SJCRH30 (cell line): ENCODE measurements around the gene RBM4. TPM values are rescaled to one million over a fixed set of nuclear protein-coding genes. Genes with fewer than 3 reads are reported as not detected.
"Not testable (repeated sequence)": the region's sequence is repeated elsewhere in the genome, so short reads cannot be mapped to it uniquely, and the experiment has no call there.

Experiments used
- DNase-seq, 2 experiments: peaks; one replicate each; pipeline ENCODE4 v3.0.0-alpha.2; 2015 to 2020
- H3K27ac ChIP-seq: fragments of 250-450 bp; sonication (Bioruptor Pico); 2 replicates; pipeline ENCODE4 v1.5.1; 2020; ENCODE audit warnings: mild to moderate bottlenecking, moderate library complexity
- H3K27me3 ChIP-seq: fragments of 250-450 bp; sonication (Bioruptor Pico); 2 replicates; pipeline ENCODE4 v1.5.1; 2020; ENCODE audit warnings: mild to moderate bottlenecking, moderate library complexity
- H3K36me3 ChIP-seq: fragments of 250-450 bp; sonication (Bioruptor Pico); 2 replicates; pipeline ENCODE4 v1.5.1; 2020; ENCODE audit warnings: mild to moderate bottlenecking, moderate library complexity
- H3K4me1 ChIP-seq: fragments of 250-450 bp; sonication (Bioruptor Pico); 2 replicates; pipeline ENCODE4 v1.5.1; 2020; ENCODE audit warnings: mild to moderate bottlenecking, moderate library complexity
- H3K4me3 ChIP-seq: fragments of 250-450 bp; sonication (Bioruptor Pico); 2 replicates; pipeline ENCODE4 v1.5.1; 2020; ENCODE audit warnings: mild to moderate bottlenecking, moderate library complexity
- H3K9me3 ChIP-seq: fragments of 250-450 bp; sonication (Bioruptor Pico); replicated peaks from 2 replicates; pipeline ENCODE4 v1.5.1; 2020; ENCODE audit warnings: mild to moderate bottlenecking, moderate library complexity
- total RNA-seq: library from RNA; depleted of rRNA; stranded (reverse); fragments of >200 nt; shearing (Covaris generic); gene quantifications from 2 replicates; pipeline ENCODE4 v1.2.3, GENCODE V29; 2014; rRNA removed

RBM4 gene, protein sequence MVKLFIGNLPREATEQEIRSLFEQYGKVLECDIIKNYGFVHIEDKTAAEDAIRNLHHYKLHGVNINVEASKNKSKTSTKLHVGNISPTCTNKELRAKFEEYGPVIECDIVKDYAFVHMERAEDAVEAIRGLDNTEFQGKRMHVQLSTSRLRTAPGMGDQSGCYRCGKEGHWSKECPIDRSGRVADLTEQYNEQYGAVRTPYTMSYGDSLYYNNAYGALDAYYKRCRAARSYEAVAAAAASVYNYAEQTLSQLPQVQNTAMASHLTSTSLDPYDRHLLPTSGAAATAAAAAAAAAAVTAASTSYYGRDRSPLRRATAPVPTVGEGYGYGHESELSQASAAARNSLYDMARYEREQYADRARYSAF
- total RNA-seq: 154 and 155 TPM in 2 replicates

- Histone ChIP-seq H3K4me1 (peaks cover 20% of the 10 kb centered on the region), H3K36me3 (peaks cover 52% of the 10 kb centered on the region), H3K27ac (peak within 1 kb of the TSS; percentile 88), H3K9me3 (no peaks in the 10 kb centered on the region), H3K27me3 (no peaks in the 10 kb centered on the region), H3K4me3 (peak within 1 kb of the TSS; percentile 90)
- DNase-seq: peak; percentile 98 to 99
Measured at GRCh38 chr11:66638177-66639065, at the start of gene RBM4. Gene RBM4, plus strand, starts transcription at chr11:66638703. Its CDS starts 1,009 bp downstream, at chr11:66639712.

- not testable (repeated sequence) for H3K4me1 ChIP-seq, H3K9me3 ChIP-seq
Measured at GRCh38 chr11:66589315-66589714, 49.2 kb upstream of the RBM4 start.

DNA sequence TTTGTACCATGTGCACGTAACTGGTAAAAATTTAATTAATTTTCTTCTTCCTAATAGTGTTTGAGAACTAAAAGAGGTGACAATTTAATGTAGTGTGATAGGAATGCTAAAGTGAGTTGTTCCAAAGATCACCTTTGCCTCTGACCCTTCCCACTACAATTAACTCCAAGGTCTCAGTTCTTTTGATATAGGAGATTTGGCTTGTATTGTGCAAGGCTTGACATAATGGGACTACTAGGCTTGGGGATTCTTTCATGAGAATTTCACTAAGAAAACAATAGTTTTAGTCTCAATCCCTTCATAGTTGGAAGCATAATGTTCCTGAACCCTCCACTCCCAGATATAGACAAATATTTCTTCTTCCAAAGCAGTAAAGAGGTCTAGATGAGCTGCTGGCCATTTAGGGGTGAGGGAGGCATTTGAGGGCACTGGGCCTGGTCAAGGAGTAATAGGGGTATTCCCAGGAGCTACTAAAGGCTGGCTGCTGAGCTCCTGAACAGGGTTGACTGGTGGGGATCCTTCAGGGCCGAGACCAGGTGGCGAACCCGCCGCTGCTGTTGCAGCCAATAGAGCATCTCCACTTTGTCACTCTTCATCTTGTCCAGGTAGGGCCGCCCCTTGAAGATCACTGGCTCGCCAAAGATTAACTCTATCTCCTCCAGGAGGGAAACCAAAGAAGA lies 48.4 kb upstream of the RBM4 start:
- DNase-seq: no peak
- no peaks in the 10 kb centered on the region for H3K9me3 ChIP-seq
- no peaks in the 10 kb centered on the region for H3K27me3 ChIP-seq
- no peak overlapping the region for H3K27ac ChIP-seq
- no peak overlapping the region for H3K4me3 ChIP-seq
- H3K4me1 ChIP-seq: peaks cover 7% of the 10 kb centered on the region; the same call in 1 of the 2 replicates
- H3K36me3 ChIP-seq: no peaks in the 10 kb centered on the region

More at GRCh38 chr11:66589315-66589714, 49.2 kb upstream of the RBM4 start:
- H3K4me3 ChIP-seq, H3K27me3 ChIP-seq, H3K27ac ChIP-seq, H3K36me3 ChIP-seq, DNase-seq: not testable (repeated sequence)

GRCh38 chr11:66591175-66591574 lies 47.3 kb upstream of the RBM4 start:
- Histone ChIP-seq H3K4me1 (peaks cover 7% of the 10 kb centered on the region; the same call in 1 of the 2 replicates), H3K36me3 (no peaks in the 10 kb centered on the region), H3K4me3 (no peak overlapping the region), H3K27ac (no peak overlapping the region), H3K27me3 (no peaks in the 10 kb centered on the region), H3K9me3 (no peaks in the 10 kb centered on the region)
- DNase-seq: no peak

GRCh38 chr11:66592457-66593302 lies 45.8 kb upstream of the RBM4 start, which contains the start of the genes CCDC87 and CCS:
Gene CCDC87, minus strand, starts transcription at chr11:66593063. Its CDS starts 48 bp downstream, at chr11:66593015.
Gene CCS, plus strand, starts transcription at chr11:66593185. Its CDS starts 77 bp downstream, at chr11:66593262.
- Histone ChIP-seq H3K4me3 (peak within 1 kb of the TSS; percentile 69), H3K9me3 (no peaks in the 10 kb centered on the region), H3K27me3 (no peaks in the 10 kb centered on the region), H3K4me1 (peaks cover 7% of the 10 kb centered on the region; the same call in 1 of the 2 replicates), H3K36me3 (no peaks in the 10 kb centered on the region), H3K27ac (peak within 1 kb of the TSS; percentile 14; the same call in 1 of the 2 replicates)
- peak; percentile 96 for DNase-seq

DNA sequence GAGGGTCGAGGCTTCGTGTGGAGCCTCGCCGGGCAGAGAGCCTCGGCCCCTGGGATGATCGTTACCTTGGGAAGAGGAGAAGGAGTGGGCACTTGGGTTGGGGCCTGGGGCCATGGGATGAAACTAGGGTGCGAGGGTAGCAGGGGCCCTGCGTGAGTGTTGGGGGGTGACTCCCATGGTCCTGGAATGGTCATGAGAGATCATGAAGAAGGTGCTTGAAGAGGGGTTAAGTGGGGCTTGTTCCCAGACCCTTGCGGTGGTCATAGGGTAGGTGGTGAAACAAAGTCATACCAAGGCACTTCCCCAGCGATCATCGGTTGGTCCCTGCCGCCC lies 45.2 kb upstream of the RBM4 start:
- H3K4me3 ChIP-seq: peak overlapping the region; percentile 69

GRCh38 chr11:66593650-66594049 lies 44.9 kb upstream of the RBM4 start:
- Histone ChIP-seq H3K36me3 (no peaks in the 10 kb centered on the region), H3K27ac (no peak overlapping the region), H3K27me3 (no peaks in the 10 kb centered on the region), H3K4me3 (peak overlapping the region; percentile 69), H3K4me1 (peaks cover 7% of the 10 kb centered on the region; the same call in 1 of the 2 replicates), H3K9me3 (no peaks in the 10 kb centered on the region)
- DNase-seq: no peak

More for the DNA sequence above, 45.2 kb upstream of the RBM4 start:
- H3K4me1 ChIP-seq: peaks cover 7% of the 10 kb centered on the region; the same call in 1 of the 2 replicates
- no peaks in the 10 kb centered on the region for H3K9me3 ChIP-seq
- H3K27me3 ChIP-seq: no peaks in the 10 kb centered on the region
- H3K36me3 ChIP-seq: no peaks in the 10 kb centered on the region
- H3K27ac ChIP-seq: peak overlapping the region; percentile 14; the same call in 1 of the 2 replicates
- DNase-seq: no peak

DNA sequence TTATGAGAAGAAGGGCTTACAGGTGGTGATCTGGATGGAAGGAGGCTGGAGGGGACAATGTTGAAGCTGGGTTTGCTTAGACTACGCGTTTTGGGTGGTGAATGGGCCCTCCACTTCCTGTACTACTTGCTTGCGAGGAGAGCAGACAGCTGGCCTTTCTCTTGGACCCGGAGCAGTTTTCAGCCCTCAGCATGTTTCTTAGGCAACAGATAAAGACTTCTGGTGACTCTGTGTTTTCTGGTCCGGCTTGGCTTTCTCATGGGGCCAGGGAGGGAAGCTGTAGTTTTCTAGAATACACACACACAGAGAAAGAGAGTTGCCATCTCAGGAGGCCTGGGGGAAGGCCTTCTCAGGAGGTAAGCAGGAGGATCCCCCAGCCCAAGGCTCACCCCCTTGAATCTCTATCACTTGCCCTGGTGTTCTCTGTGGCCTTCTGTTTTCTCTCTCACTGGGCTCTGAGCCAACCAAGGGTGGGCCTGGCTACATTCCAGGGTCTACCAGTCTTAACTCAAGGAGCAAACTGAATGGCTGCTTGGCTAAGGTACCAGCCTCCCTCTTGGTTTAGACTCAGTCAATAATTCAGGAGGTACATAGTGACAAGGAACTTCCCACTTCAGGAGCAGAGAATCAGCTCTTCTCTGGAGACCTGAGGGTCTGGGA lies 43.1 kb upstream of the RBM4 start:
- no peaks in the 10 kb centered on the region for H3K36me3 ChIP-seq
- H3K4me1 ChIP-seq: peaks cover 7% of the 10 kb centered on the region; the same call in 1 of the 2 replicates
- no peak overlapping the region for H3K4me3 ChIP-seq
- no peaks in the 10 kb centered on the region for H3K27me3 ChIP-seq
- DNase-seq: peak in 1 of 2 experiments; percentile 34
- H3K9me3 ChIP-seq: no peaks in the 10 kb centered on the region
- no peak overlapping the region for H3K27ac ChIP-seq

GRCh38 chr11:66598993-66599392 lies 39.5 kb upstream of the RBM4 start:
- no peaks in the 10 kb centered on the region for H3K36me3 ChIP-seq
- no peaks in the 10 kb centered on the region for H3K27me3 ChIP-seq

DNA sequence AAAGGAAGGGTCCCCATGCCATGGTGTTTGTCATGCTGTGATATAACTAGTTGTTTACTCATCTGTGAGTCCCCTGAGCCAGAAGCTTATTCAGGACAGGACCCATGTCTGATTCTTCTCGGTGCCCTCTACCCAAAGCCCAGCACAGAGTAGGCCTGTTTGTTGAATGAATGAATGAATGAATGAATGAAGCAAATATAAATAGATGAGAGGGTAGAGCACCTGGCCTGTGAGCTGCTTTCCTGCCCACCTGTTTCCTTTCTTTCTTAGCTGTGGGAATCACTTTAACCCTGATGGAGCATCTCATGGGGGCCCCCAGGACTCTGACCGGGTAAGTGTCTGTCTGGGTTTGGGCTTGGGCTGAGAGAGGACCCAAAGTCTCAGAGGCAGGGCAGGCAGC lies 38.3 kb upstream of the RBM4 start:
- H3K4me3 ChIP-seq: no peak overlapping the region
- no peaks in the 10 kb centered on the region for H3K36me3 ChIP-seq
- H3K4me1 ChIP-seq: no peaks in the 10 kb centered on the region
- DNase-seq: no peak
- no peaks in the 10 kb centered on the region for H3K27me3 ChIP-seq
- H3K9me3 ChIP-seq: no peaks in the 10 kb centered on the region
- H3K27ac ChIP-seq: no peak overlapping the region

More at GRCh38 chr11:66598993-66599392, 39.5 kb upstream of the RBM4 start:
- no peak for DNase-seq
- Histone ChIP-seq H3K4me1 (0 out of 2 replicates have a peak, but pooled peaks cover 2% of the 10 kb centered on the region), H3K9me3 (no peaks in the 10 kb centered on the region), H3K27ac (no peak overlapping the region), H3K4me3 (no peak overlapping the region)

DNA sequence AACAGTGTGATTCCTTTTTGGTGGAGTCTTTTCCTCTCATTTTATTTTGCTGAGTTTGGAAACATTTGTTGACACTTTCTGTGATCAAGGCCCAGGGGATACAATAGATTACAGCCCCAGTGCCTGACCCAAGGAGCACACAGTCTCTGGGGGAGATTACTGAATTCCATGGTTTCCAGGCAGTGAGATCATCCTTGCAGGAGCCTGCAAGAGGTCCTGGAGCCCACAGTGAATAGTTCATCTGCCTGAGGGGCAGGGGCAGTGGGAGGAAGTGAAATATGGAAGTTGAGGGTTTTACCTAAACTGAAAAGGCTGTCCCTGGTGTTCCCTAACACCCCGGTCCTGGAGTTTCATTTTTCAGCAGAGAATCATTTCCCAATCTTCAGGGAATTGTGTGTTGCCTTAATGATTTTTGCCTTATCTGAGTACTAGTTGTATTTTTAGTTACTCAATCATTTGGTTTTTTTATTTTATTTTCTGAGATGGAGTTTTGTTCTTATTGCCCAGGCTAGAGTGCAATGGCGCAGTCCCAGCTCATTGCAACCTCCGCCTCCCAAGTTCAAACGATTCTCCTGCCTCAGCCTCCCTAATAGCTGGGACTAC lies 37.8 kb upstream of the RBM4 start:
- Histone ChIP-seq H3K36me3 (no peaks in the 10 kb centered on the region), H3K27ac (no peak overlapping the region), H3K9me3 (no peaks in the 10 kb centered on the region), H3K27me3 (no peaks in the 10 kb centered on the region), H3K4me3 (no peak overlapping the region), H3K4me1 (no peaks in the 10 kb centered on the region)
- no peak for DNase-seq

- no peaks in the 10 kb centered on the region for H3K36me3 ChIP-seq
Measured at GRCh38 chr11:66603072-66603471, 35.4 kb upstream of the RBM4 start.

GRCh38 chr11:66604155-66604554 lies 34.3 kb upstream of the RBM4 start:
- Histone ChIP-seq H3K9me3 (no peaks in the 10 kb centered on the region), H3K27ac (no peak overlapping the region), H3K4me1 (no peaks in the 10 kb centered on the region), H3K36me3 (no peaks in the 10 kb centered on the region), H3K27me3 (no peaks in the 10 kb centered on the region), H3K4me3 (no peak overlapping the region)
- DNase-seq: no peak

More at GRCh38 chr11:66603072-66603471, 35.4 kb upstream of the RBM4 start:
- Histone ChIP-seq H3K9me3 (no peaks in the 10 kb centered on the region), H3K4me1 (no peaks in the 10 kb centered on the region), H3K27ac (no peak overlapping the region), H3K27me3 (no peaks in the 10 kb centered on the region), H3K4me3 (no peak overlapping the region)
- DNase-seq: no peak
